ENCODE measurements around the gene ATP9B. TPM values are rescaled to one million over a fixed set of nuclear protein-coding genes. Genes with fewer than 3 reads are reported as not detected.

The ATP9B gene
- total RNA-seq, 2 donors from 2014 or later: 15.4 to 17.6 TPM

GRCh38 chr18:79421275-79421857, 352.2 kb downstream of the ATP9B start:
- H3K4me3 ChIP-seq: no peak overlapping the region
- peaks cover 21% of the 10 kb centered on the region for H3K36me3 ChIP-seq
- peaks cover 0 to 9% of the 10 kb centered on the region in 2 donors for H3K4me1 ChIP-seq
- H3K27ac ChIP-seq: no peak overlapping the region
- DNase-seq (ENCODE audit: low spot score): no peak
- H3K27me3 ChIP-seq: no peaks in the 10 kb centered on the region
- TF ChIP-seq CTCF (IDR thresholded peaks at IDR 0.05): no peak
- H3K9me3 ChIP-seq: no peaks in the 10 kb centered on the region

- H3K27me3 ChIP-seq: no peaks in the 10 kb centered on the region
- peaks cover 21% of the 10 kb centered on the region for H3K36me3 ChIP-seq
- peaks cover 0 to 9% of the 10 kb centered on the region in 2 donors for H3K4me1 ChIP-seq
- H3K9me3 ChIP-seq: no peaks in the 10 kb centered on the region
- DNase-seq (ENCODE audit: low spot score): no peak
- no peak for TF ChIP-seq CTCF (IDR thresholded peaks at IDR 0.05)
- no peak overlapping the region for H3K4me3 ChIP-seq
- H3K27ac ChIP-seq: no peak overlapping the region
Measured at GRCh38 chr18:79422022-79422782, 353.0 kb downstream of the ATP9B start.

- no peak overlapping the region for H3K4me3 ChIP-seq
- no peaks in the 10 kb centered on the region for H3K27me3 ChIP-seq
- H3K9me3 ChIP-seq: no peaks in the 10 kb centered on the region
- H3K27ac ChIP-seq: no peak overlapping the region
- no peak for TF ChIP-seq CTCF (IDR thresholded peaks at IDR 0.05)
- H3K36me3 ChIP-seq: peaks cover 21% of the 10 kb centered on the region
- H3K4me1 ChIP-seq: peaks cover 0 to 9% of the 10 kb centered on the region in 2 donors
- no peak for DNase-seq (ENCODE audit: low spot score)
Measured at GRCh38 chr18:79422783-79423165, 353.6 kb downstream of the ATP9B start.

GRCh38 chr18:79423211-79424007, 354.2 kb downstream of the ATP9B start:
- peaks cover 21% of the 10 kb centered on the region for H3K36me3 ChIP-seq
- no peak for TF ChIP-seq CTCF (IDR thresholded peaks at IDR 0.05)
- H3K4me3 ChIP-seq: no peak overlapping the region
- H3K9me3 ChIP-seq: no peaks in the 10 kb centered on the region
- no peak overlapping the region for H3K27ac ChIP-seq
- DNase-seq (ENCODE audit: low spot score): no peak
- H3K27me3 ChIP-seq: no peaks in the 10 kb centered on the region
- H3K4me1 ChIP-seq: peaks cover 0 to 9% of the 10 kb centered on the region in 2 donors

- TF ChIP-seq CTCF (IDR thresholded peaks at IDR 0.05): no peak
- H3K27ac ChIP-seq: no peak overlapping the region
- H3K4me3 ChIP-seq: no peak overlapping the region
- H3K36me3 ChIP-seq: peaks cover 21% of the 10 kb centered on the region
- DNase-seq (ENCODE audit: low spot score): peak; percentile 89
- H3K27me3 ChIP-seq: no peaks in the 10 kb centered on the region
- H3K9me3 ChIP-seq: no peaks in the 10 kb centered on the region
- H3K4me1 ChIP-seq: peaks cover 0 to 9% of the 10 kb centered on the region in 2 donors
Measured at GRCh38 chr18:79424008-79424565, 354.9 kb downstream of the ATP9B start.

Measured in right atrium auricular region (tissue), 2 donors.